Activated CD4-positive, alpha-beta memory T cell treated with anti-CD3 and anti-CD28 coated beads, Interleukin-2, amount 10 ng/mL, durations not matched to agents 7 days and 5 days (primary cell): ENCODE data around the gene RPRD1A. TPM values are rescaled to one million over a fixed set of nuclear protein-coding genes. Genes with fewer than 3 reads are reported as not detected.
A peak's percentile ranks its signal among the peaks of the same experiment; 100 is the strongest.

Source experiments
- CTCF ChIA-PET: fragments of 350-600 bp; sonication (Branson Sonifier 250); formaldehyde crosslinking; loops from one replicate; lab custom pipeline; 2021; ENCODE audit warnings: antibody characterized with exemption, inconsistent platforms; lab: Charles Lee
- POLR2A ChIA-PET: fragments of 350-600 bp; sonication (Branson Sonifier 250); formaldehyde crosslinking; loops from one replicate; lab custom pipeline; 2021; ENCODE audit warnings: antibody characterized with exemption; lab: Charles Lee
- DNase-seq: peaks from one replicate; pipeline ENCODE4 v3.0.0-alpha.2; 2020
- H3K27ac Mint-ChIP-seq: one replicate; pipeline ENCODE4 v1.8.0; 2021; ENCODE audit warnings: mild to moderate bottlenecking, mixed read lengths
- H3K27me3 Mint-ChIP-seq: one replicate; pipeline ENCODE4 v1.8.0; 2021; ENCODE audit warnings: mixed read lengths
- H3K36me3 Mint-ChIP-seq: one replicate; pipeline ENCODE4 v1.8.0; 2021; ENCODE audit warnings: low read depth, mixed read lengths
- H3K4me1 Mint-ChIP-seq: one replicate; pipeline ENCODE4 v1.8.0; 2021; ENCODE audit warnings: mixed read lengths
- H3K4me3 Mint-ChIP-seq: one replicate; pipeline ENCODE4 v1.8.0; 2021; ENCODE audit warnings: mild to moderate bottlenecking, mixed read lengths
- H3K9me3 Mint-ChIP-seq: one replicate; pipeline ENCODE4 v1.8.0; 2021; ENCODE audit warnings: mixed read lengths
- total RNA-seq, 2 experiments: library from RNA; stranded (reverse); gene quantifications; one replicate each; pipeline ENCODE4 v1.2.3, GENCODE V29; 2021

The RPRD1A gene
- total RNA-seq, 2 experiments from 2014 or later: 25.1 to 27.6 TPM

DNA sequence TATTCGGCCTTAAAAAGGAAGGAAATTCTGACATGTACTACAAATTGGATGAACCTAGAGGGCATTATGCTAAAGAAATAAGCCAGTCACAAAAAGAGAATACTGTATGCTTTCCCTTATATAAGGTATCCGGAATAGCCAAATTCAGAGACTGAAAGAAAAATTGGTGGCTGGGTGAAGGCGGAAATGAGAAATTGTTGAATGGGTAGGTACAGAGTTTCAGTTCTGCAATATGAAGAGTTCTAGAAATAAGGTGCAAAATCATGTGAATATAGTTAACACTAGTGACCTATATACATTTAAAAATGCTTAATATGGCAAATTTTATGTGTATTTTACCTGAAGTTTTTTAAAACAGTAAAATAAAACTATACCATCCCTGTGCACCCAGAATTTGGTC, 51.7 kb downstream of the RPRD1A start:
- POLR2A ChIA-PET: no interaction called here
- Mint-ChIP-seq H3K9me3 (no peaks in the 10 kb centered on the region), H3K36me3 (no peaks in the 10 kb centered on the region), H3K27ac (no peak overlapping the region), H3K27me3 (no peaks in the 10 kb centered on the region), H3K4me3 (no peak overlapping the region), H3K4me1 (no peaks in the 10 kb centered on the region)
- no peak for DNase-seq
- CTCF ChIA-PET: interaction anchor here (0.7 to 2.6 kb wide), 4 partner anchors 10 to 269 kb away, joined by 3 to 24 read pairs (median 4); no protein-coding TSS in a partner anchor

DNA sequence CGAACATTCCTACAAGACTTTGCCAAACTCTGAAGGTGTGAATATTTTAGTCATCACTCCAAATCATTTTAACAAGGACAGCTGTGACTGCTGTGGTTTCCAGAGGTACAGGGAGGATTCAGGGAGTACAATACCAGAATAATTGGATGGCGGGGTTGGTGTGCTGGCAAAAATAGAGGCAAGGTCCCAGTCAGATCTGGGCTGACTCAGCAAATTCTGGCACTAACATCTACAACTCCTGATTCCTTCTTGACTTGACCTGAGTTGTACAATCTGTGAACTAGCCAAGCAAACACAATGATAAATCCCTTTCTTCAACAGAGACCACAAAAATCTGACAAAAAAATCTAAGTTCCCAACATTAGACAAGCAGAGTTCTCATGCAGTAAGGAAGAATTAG, 54.5 kb downstream of the RPRD1A start:
- ChIA-PET POLR2A (no interaction called here), CTCF (no interaction called here)
- Mint-ChIP-seq H3K27me3 (no peaks in the 10 kb centered on the region), H3K4me1 (no peaks in the 10 kb centered on the region), H3K4me3 (no peak overlapping the region), H3K36me3 (no peaks in the 10 kb centered on the region), H3K27ac (no peak overlapping the region), H3K9me3 (no peaks in the 10 kb centered on the region)
- no peak for DNase-seq

DNA sequence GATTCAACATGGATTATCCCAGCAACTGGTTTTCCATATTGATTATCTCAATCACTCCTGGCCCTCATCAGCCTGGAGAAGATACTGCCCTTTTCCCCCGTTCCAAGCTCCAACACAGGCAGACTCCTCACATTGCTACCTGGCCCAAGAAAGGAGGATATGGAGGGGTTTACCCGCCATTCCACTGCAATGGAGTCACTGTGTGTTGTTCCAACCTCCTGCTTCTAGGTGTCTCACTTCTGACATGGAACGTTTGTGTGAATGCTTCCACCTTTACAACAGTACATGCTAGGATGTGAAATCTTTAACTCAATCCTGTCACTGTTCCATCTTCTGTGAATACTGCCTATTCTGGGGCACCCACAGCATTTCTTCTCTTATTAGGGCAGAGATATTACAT, 58.1 kb downstream of the RPRD1A start:
- Mint-ChIP-seq H3K9me3 (no peaks in the 10 kb centered on the region), H3K27ac (no peak overlapping the region), H3K36me3 (no peaks in the 10 kb centered on the region), H3K27me3 (no peaks in the 10 kb centered on the region), H3K4me1 (no peaks in the 10 kb centered on the region), H3K4me3 (no peak overlapping the region)
- ChIA-PET CTCF (interaction anchor here (1.9 kb wide), 1 partner anchor 9 kb away, joined by 4 read pairs; no protein-coding TSS in a partner anchor), POLR2A (no interaction called here)
- no peak for DNase-seq

DNA sequence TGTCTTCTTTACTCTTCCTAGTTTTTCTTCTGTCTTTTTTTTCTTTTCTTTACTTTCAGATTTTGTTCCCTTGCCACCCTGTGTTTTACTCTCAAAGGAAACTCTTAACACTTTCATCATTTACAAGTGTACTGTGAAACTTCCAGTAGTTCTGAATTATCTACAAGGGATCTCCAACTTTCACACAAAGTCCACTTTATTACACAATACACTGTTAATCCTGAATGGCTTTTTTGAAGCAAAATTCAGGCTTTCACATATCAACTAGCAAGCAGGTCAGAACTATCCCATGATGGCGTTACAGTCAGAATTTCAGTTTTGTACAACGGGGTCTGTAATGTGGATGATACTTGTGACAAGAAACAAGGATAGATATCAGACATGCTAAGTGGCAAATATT, 60.4 kb downstream of the RPRD1A start:
- DNase-seq: no peak
- no peaks in the 10 kb centered on the region for H3K36me3 Mint-ChIP-seq
- ChIA-PET POLR2A (no interaction called here), CTCF (no interaction called here)
- H3K27ac Mint-ChIP-seq: no peak overlapping the region
- H3K4me1 Mint-ChIP-seq: no peaks in the 10 kb centered on the region
- H3K4me3 Mint-ChIP-seq: no peak overlapping the region
- H3K9me3 Mint-ChIP-seq: no peaks in the 10 kb centered on the region
- no peaks in the 10 kb centered on the region for H3K27me3 Mint-ChIP-seq

DNA sequence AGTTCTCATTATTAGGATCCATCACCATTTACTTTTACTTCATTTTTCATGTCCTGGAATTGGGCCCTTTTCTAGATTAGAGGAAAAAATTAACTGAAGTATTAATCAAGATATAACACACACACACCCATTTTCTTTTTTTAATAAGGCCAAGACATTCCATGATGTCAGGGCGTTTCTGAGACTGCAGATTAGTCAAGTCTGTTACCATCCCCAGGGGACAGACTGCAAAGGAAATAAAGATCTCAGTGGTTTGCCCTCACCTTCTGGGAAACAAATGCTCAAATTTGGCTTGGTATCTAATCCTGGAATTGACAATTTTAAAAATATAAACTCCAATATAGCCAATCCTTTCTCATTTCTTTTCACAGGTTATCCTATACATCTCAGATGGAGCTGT, 67.4 kb downstream of the RPRD1A start:
- H3K9me3 Mint-ChIP-seq: no peaks in the 10 kb centered on the region
- ChIA-PET CTCF (interaction anchor here (0.6 kb wide), 1 partner anchor 15 kb away, joined by 3 read pairs; no protein-coding TSS in a partner anchor), POLR2A (no interaction called here)
- no peak for DNase-seq
- H3K27me3 Mint-ChIP-seq: no peaks in the 10 kb centered on the region
- H3K36me3 Mint-ChIP-seq: no peaks in the 10 kb centered on the region
- no peak overlapping the region for H3K4me3 Mint-ChIP-seq
- H3K4me1 Mint-ChIP-seq: no peaks in the 10 kb centered on the region
- no peak overlapping the region for H3K27ac Mint-ChIP-seq

DNA sequence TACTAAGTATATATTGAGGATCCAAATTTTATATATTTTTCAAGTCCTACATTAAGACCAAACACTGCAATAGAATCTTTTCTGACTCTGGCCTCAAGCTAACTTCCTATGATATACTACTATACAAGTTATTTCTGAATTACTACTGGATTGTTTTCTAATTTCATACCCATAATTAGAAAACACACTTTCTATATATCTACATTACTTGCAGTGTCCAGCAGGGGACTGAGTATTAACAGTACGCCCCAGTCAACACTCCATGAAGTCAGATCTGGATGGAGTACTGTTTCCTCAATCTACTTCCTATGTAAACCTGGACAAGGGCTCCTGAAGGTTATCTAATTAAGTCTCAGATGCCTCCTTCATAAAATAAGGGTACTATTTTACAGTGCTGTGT, 68.4 kb downstream of the RPRD1A start:
- no peaks in the 10 kb centered on the region for H3K4me1 Mint-ChIP-seq
- no peak overlapping the region for H3K27ac Mint-ChIP-seq
- H3K36me3 Mint-ChIP-seq: no peaks in the 10 kb centered on the region
- ChIA-PET POLR2A (no interaction called here), CTCF (no interaction called here)
- no peaks in the 10 kb centered on the region for H3K9me3 Mint-ChIP-seq
- no peaks in the 10 kb centered on the region for H3K27me3 Mint-ChIP-seq
- DNase-seq: no peak
- H3K4me3 Mint-ChIP-seq: no peak overlapping the region

DNA sequence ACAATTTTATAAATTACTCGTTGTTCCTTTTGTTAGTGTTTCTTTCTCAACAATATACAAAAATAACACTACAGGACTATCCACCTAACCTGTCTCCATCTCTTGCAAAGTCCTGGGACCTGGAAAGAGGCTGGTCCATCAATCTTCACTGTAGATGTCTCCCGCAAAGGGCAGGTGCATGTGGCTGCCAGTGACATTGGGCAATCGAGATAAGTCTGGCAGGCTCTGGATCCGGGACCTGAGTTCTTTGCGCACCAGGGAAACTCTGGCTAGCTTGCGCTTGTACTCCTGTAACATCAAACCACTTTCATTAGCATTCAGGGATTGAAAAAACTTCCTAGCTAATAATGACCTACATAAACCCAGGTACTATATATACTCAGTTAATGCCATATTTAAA, 74.3 kb downstream of the RPRD1A start:
- Mint-ChIP-seq H3K27me3 (no peaks in the 10 kb centered on the region), H3K4me3 (no peak overlapping the region), H3K27ac (no peak overlapping the region), H3K4me1 (no peaks in the 10 kb centered on the region), H3K36me3 (peaks cover 8% of the 10 kb centered on the region), H3K9me3 (no peaks in the 10 kb centered on the region)
- DNase-seq: no peak
- ChIA-PET CTCF (interaction anchor here (1.0 kb wide), 1 partner anchor 37 kb away, joined by 3 read pairs; no protein-coding TSS in a partner anchor), POLR2A (no interaction called here)

DNA sequence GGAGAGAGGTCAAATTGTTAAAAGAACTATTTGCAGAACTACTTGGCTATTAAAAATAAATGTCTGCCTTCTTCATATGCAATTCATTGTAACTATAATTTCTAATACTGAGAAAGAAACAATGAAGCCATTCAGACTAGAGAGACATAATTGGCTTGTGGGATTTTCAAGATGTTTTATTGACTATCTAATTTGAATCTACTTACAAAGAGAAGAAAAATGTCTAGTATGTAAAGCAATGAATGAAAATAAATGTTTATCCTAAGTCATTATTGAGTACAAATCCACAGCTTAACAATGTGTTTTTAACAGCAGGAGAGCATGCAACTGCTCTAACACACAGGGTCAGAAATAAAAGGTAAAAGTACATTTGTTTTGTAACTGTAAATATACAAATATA, 75.7 kb downstream of the RPRD1A start:
- DNase-seq: no peak

DNA sequence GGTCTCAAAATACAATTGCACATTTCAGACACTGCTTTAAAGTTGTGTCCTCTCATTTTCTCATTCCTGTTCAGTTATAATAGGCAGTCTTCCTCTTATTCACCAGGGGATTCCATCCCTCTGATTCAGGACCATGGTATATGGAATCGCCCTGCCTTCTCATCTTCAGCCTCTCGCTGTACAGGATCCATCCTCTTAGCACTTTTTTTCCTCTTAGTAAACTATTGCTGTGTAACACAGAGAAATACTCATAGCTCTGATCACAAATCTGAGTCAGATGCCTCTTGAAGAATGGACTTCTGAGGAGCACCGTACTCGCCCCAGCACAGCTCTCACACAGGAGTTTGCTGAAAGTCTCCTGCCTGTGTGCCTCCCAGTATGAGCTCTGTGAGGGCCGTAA, 83.5 kb downstream of the RPRD1A start:
- no peak overlapping the region for H3K27ac Mint-ChIP-seq
- no peak for DNase-seq
- H3K4me1 Mint-ChIP-seq: no peaks in the 10 kb centered on the region
- no peaks in the 10 kb centered on the region for H3K9me3 Mint-ChIP-seq
- CTCF ChIA-PET: no interaction called here
- POLR2A ChIA-PET: no interaction called here
- no peak overlapping the region for H3K4me3 Mint-ChIP-seq
- H3K27me3 Mint-ChIP-seq: no peaks in the 10 kb centered on the region
- peaks cover 41% of the 10 kb centered on the region for H3K36me3 Mint-ChIP-seq

More for the DNA sequence above, 75.7 kb downstream of the RPRD1A start:
- H3K9me3 Mint-ChIP-seq: no peaks in the 10 kb centered on the region
- no peak overlapping the region for H3K4me3 Mint-ChIP-seq
- peaks cover 8% of the 10 kb centered on the region for H3K36me3 Mint-ChIP-seq
- no peak overlapping the region for H3K27ac Mint-ChIP-seq
- no peaks in the 10 kb centered on the region for H3K4me1 Mint-ChIP-seq
- no peaks in the 10 kb centered on the region for H3K27me3 Mint-ChIP-seq
- POLR2A ChIA-PET: no interaction called here
- CTCF ChIA-PET: no interaction called here

DNA sequence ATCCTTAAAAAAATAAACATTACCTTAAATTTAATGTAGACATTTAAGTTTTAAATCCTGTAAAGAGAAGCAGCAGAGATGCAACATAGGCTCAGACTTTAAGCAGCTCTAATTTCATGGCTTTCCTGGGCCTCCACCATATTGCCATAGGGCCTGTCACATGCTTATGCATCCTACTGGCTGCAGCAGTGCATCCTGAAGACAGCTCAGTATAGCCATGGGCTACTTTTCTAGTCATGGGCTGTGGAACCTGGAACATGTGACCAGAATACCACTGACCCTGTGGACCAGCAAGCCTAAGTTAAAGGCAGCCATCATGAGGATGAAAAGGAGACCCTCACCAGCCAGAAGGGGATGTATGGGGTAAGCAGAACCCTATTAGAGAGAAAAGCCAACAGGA, 84.2 kb downstream of the RPRD1A start:
- H3K4me3 Mint-ChIP-seq: no peak overlapping the region
- H3K4me1 Mint-ChIP-seq: no peaks in the 10 kb centered on the region
- ChIA-PET CTCF (no interaction called here), POLR2A (no interaction called here)
- peaks cover 44% of the 10 kb centered on the region for H3K36me3 Mint-ChIP-seq
- H3K27ac Mint-ChIP-seq: no peak overlapping the region
- DNase-seq: no peak
- H3K9me3 Mint-ChIP-seq: no peaks in the 10 kb centered on the region
- H3K27me3 Mint-ChIP-seq: no peaks in the 10 kb centered on the region

DNA sequence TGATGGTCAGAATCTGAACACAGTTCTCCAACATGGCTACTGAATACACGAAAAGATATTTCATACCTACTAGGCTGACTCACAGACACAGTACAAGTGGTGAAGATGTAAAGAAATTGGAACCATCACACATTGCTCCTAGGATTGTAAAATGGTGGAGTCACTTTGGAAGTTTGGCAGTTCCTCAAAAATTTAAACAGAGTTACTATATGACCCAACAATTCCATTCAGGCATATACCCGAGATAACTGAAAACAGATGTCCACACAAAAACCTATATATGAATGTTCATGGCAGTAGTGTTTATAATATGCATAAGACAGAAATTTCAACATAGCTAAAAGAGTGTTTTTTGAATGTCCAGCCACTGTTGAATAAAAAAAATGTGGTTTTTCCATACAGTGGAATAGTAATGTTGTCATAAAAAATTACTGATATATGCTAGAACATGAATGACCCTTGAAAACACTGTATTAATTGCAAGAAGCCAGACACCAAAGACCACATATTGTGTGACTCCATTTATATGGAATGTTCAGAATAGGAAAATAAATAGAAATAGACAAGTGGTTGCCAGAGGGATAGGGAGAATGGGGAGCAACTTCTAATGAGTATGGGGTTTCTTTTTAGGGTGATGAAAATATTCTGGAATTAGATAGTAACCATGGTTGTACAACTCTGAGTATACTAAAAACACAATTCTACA, 84.8 kb downstream of the RPRD1A start:
- Mint-ChIP-seq H3K36me3 (peaks cover 49% of the 10 kb centered on the region), H3K4me3 (no peak overlapping the region), H3K4me1 (no peaks in the 10 kb centered on the region), H3K9me3 (no peaks in the 10 kb centered on the region), H3K27ac (no peak overlapping the region), H3K27me3 (no peaks in the 10 kb centered on the region)
- ChIA-PET POLR2A (no interaction called here), CTCF (no interaction called here)
- DNase-seq: no peak

DNA sequence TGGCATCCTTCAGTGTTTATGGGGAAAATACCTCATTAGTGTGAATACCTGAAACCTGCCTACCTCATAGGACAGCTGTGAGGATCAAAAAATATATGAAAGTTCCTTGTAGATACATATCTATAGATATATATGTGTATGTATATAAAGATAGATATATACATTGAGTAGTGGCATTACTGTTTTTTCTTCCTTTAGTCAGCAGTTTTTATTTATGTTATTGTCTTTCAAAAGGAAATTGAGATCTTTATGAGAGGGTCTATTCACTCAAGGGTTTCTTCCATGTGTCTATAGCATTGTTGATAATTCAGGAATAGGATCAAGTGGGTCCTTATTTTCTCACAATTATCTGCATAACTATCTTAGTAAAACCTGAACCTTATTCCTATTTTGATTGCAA, 88.2 kb downstream of the RPRD1A start:
- ChIA-PET POLR2A (no interaction called here), CTCF (no interaction called here)
- Mint-ChIP-seq H3K27ac (no peak overlapping the region), H3K4me1 (peaks cover 14% of the 10 kb centered on the region), H3K27me3 (no peaks in the 10 kb centered on the region), H3K4me3 (no peak overlapping the region), H3K36me3 (peaks cover 66% of the 10 kb centered on the region), H3K9me3 (no peaks in the 10 kb centered on the region)
- no peak for DNase-seq

DNA sequence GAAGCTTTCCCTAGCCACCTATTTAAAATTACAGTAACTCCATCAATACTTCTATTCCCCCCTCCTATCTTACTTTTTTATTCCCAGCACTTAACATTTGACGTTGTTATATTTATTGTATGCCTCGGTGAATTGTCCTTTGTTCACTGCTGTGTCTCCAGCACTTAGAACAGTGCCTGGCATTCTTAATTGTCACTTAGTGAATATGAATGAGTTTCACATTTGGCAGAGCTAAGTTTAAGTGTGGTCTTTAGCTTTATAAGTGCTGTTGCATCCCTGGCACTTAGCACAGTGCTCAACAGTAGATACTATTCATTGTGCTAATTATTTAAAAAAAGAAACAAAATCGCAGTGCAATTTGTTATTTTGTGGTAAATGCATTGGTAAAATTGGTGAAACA, 93.2 kb downstream of the RPRD1A start:
- H3K36me3 Mint-ChIP-seq: peaks cover 46% of the 10 kb centered on the region
- ChIA-PET CTCF (interaction anchor here (1.3 kb wide), 1 partner anchor 23 kb away, joined by 6 read pairs; no protein-coding TSS in a partner anchor), POLR2A (interaction anchor here (1.5 kb wide), 1 partner anchor 155 kb away, joined by 5 read pairs; the partner anchor contains the start of genes ELP2 and SLC39A6)
- DNase-seq: no peak
- peaks cover 42% of the 10 kb centered on the region for H3K4me1 Mint-ChIP-seq
- H3K27me3 Mint-ChIP-seq: no peaks in the 10 kb centered on the region
- H3K27ac Mint-ChIP-seq: peak overlapping the region; percentile 29
- H3K4me3 Mint-ChIP-seq: peak overlapping the region; percentile 94
- H3K9me3 Mint-ChIP-seq: no peaks in the 10 kb centered on the region

DNA sequence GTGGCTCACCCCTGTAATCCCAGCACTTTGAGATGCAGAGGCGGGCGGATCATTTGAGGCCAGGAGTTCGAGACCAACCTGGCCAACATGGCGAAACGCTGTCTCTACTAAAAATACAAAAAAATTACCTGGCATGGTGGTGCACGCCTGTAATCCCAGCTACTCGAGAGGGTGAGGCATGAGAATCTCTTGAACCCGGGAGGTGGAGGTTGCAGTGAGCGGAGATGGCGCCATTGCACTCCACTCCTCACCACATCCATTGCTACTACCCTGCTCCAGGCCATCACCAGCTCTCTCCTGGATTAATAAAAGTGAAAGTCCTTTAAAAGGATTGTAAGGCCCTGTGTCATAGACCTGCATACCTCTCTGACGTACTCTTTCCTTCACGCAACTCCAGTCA, 93.7 kb downstream of the RPRD1A start:
- peaks cover 44% of the 10 kb centered on the region for H3K4me1 Mint-ChIP-seq
- ChIA-PET CTCF (interaction anchor here (1.1 to 1.3 kb wide), 2 partner anchors 23 to 43 kb away, joined by 4 to 6 read pairs; no protein-coding TSS in a partner anchor), POLR2A (interaction anchor here (0.8 to 2.1 kb wide), 4 partner anchors 44 to 477 kb away, joined by 3 to 14 read pairs (median 8); partner anchors contain the start of genes ELP2, INO80C, RPRD1A and SLC39A6)
- H3K9me3 Mint-ChIP-seq: no peaks in the 10 kb centered on the region
- DNase-seq: no peak
- peaks cover 43% of the 10 kb centered on the region for H3K36me3 Mint-ChIP-seq
- H3K27ac Mint-ChIP-seq: peak overlapping the region; percentile 94
- peak overlapping the region; percentile 94 for H3K4me3 Mint-ChIP-seq
- H3K27me3 Mint-ChIP-seq: no peaks in the 10 kb centered on the region
